ENCODE measurements around the gene TYMS. TPM values are rescaled to one million over a fixed set of nuclear protein-coding genes. Genes with fewer than 3 reads are reported as not detected.

Gene TYMS
- total and polyA plus RNA-seq, 12 donors: 0.32 to 19.2 (median 3.8) TPM; not detected in 1

DNA sequence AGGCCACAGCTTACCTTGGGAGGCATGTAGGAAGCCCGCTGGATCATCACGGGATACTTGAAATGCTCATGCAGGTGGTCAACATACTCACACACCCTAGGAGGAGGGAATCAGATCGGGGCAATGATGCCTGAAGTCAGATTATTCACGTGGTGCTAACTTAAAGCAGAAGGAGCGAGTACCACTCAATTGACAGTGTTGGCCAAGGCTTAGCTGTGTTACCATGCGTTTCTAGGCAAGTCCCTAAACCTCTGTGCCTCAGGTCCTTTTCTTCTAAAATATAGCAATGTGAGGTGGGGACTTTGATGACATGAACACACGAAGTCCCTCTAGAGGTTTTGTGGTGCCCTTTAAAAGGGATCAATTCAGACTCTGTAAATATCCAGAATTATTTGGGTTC, 17.9 kb downstream of the TYMS start:
- intact Hi-C loops (cut with DNase I): no loop called here
- TF ChIP-seq POLR2A (IDR thresholded peaks at IDR 0.05): no peak
- TF ChIP-seq, protein P1, sequence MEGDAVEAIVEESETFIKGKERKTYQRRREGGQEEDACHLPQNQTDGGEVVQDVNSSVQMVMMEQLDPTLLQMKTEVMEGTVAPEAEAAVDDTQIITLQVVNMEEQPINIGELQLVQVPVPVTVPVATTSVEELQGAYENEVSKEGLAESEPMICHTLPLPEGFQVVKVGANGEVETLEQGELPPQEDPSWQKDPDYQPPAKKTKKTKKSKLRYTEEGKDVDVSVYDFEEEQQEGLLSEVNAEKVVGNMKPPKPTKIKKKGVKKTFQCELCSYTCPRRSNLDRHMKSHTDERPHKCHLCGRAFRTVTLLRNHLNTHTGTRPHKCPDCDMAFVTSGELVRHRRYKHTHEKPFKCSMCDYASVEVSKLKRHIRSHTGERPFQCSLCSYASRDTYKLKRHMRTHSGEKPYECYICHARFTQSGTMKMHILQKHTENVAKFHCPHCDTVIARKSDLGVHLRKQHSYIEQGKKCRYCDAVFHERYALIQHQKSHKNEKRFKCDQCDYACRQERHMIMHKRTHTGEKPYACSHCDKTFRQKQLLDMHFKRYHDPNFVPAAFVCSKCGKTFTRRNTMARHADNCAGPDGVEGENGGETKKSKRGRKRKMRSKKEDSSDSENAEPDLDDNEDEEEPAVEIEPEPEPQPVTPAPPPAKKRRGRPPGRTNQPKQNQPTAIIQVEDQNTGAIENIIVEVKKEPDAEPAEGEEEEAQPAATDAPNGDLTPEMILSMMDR (IDR thresholded peaks at IDR 0.05): no peak
- H3K27ac ChIP-seq: no peak overlapping the region
- no peaks in the 10 kb centered on the region for H3K27me3 ChIP-seq
- H3K4me3 ChIP-seq: no peak overlapping the region
- no peak for DNase-seq
- peaks cover 0 to 51% of the 10 kb centered on the region in 2 donors for H3K36me3 ChIP-seq (replicated peaks in 1 of 2)
- H3K4me1 ChIP-seq (replicated peaks in 1 of 2): peaks cover 0 to 5% of the 10 kb centered on the region in 2 donors
- 96 to 100% (median 98%) methylated on average over 6 to 7 of the region's 7 CpGs for WGBS, 4 donors
- H3K9me3 ChIP-seq (replicated peaks in 1 of 3): no peaks in the 10 kb centered on the region

GRCh38 chr18:676069-676468, 18.6 kb downstream of the TYMS start:
- H3K27ac ChIP-seq: no peak overlapping the region
- peaks cover 0 to 45% of the 10 kb centered on the region in 2 donors for H3K36me3 ChIP-seq (replicated peaks in 1 of 2)
- intact Hi-C loops (cut with DNase I): no loop called here
- WGBS, 4 donors: 92 to 94% (median 93%) methylated on average over 3 to 5 of the region's 5 CpGs
- no peak overlapping the region for H3K4me3 ChIP-seq
- peaks cover 0 to 5% of the 10 kb centered on the region in 2 donors for H3K4me1 ChIP-seq (replicated peaks in 1 of 2)
- no peaks in the 10 kb centered on the region for H3K9me3 ChIP-seq (replicated peaks in 1 of 3)
- no peak for DNase-seq
- no peaks in the 10 kb centered on the region for H3K27me3 ChIP-seq
- TF ChIP-seq POLR2A (IDR thresholded peaks at IDR 0.05): no peak
- TF ChIP-seq, protein P1 (IDR thresholded peaks at IDR 0.05): no peak

DNA sequence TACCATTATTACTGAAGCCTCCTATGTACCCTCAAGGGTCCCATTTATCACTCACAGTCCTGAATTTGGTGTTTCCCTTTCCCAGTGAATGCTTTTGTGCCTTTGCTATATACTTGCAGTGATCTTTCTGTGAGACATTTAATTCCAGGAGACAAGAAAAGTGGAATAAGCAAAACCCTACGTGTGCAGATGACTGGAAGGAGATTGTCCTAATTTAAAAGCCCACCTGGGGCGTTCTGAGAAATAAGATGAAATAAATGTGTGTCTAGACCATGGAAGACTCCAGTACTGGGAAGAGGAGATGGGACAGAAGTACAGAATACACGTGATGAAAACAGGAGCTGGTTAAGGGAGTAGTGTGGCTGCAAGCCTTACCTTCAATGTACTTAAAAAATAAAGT, 19.3 kb downstream of the TYMS start:
- Histone ChIP-seq H3K36me3 (replicated peaks in 1 of 2) (peaks cover 0 to 46% of the 10 kb centered on the region in 2 donors), H3K27me3 (no peaks in the 10 kb centered on the region), H3K9me3 (replicated peaks in 1 of 3) (no peaks in the 10 kb centered on the region), H3K27ac (no peak overlapping the region), H3K4me3 (no peak overlapping the region), H3K4me1 (replicated peaks in 1 of 2) (peaks cover 0 to 5% of the 10 kb centered on the region in 2 donors)
- DNase-seq: no peak
- TF ChIP-seq, protein P1 (IDR thresholded peaks at IDR 0.05): no peak
- no peak for TF ChIP-seq POLR2A (IDR thresholded peaks at IDR 0.05)
- intact Hi-C loops (cut with DNase I): no loop called here
- 93 to 96% (median 95%) methylated on average over 3 of the region's 3 CpGs for WGBS, 4 donors

- H3K4me3 ChIP-seq: no peak overlapping the region
- H3K27me3 ChIP-seq: no peaks in the 10 kb centered on the region
- no peak for TF ChIP-seq POLR2A (IDR thresholded peaks at IDR 0.05)
- TF ChIP-seq, protein P1 (IDR thresholded peaks at IDR 0.05): no peak
- no peaks in the 10 kb centered on the region for H3K9me3 ChIP-seq (replicated peaks in 1 of 3)
- WGBS, 4 donors: 42 to 92% (median 78%) methylated on average over 4 of the region's 4 CpGs
- peaks cover 0 to 47% of the 10 kb centered on the region in 2 donors for H3K36me3 ChIP-seq (replicated peaks in 1 of 2)
- no peak for DNase-seq
- H3K4me1 ChIP-seq (replicated peaks in 1 of 2): peaks cover 0 to 5% of the 10 kb centered on the region in 2 donors
- H3K27ac ChIP-seq: no peak overlapping the region
- intact Hi-C loops (cut with DNase I): no loop called here
Observed at GRCh38 chr18:677145-677544, 19.7 kb downstream of the TYMS start.
